ENCODE data around the gene BRSK1.

- TF ChIP-seq RAD21 (IDR thresholded peaks at IDR 0.05; ENCODE audit: low read depth) (no peak), ZBTB7A (IDR thresholded peaks at IDR 0.05; ENCODE audit: low read depth) (no peak), MAX (IDR thresholded peaks at IDR 0.05) (no peak), YY1 (IDR thresholded peaks at IDR 0.05; ENCODE audit: low read depth) (no peak)
Measured at GRCh38 chr19:55300886-55301458, 17.2 kb downstream of the BRSK1 start.
